ENCODE measurements around the gene ZNF14.

GRCh38 chr19:19738564-19738963, 5.7 kb upstream of the ZNF14 start:
- TF ChIP-seq CTCF (conservative IDR thresholded peaks at IDR 0.05 in 1 of 2, IDR thresholded peaks at IDR 0.05 in 1 of 2; ENCODE audit: extremely low read depth in 1 of 2, insufficient read depth in 1 of 2, low read depth in 1 of 2, low read length in 2 of 2) (no peak), EZH2 (IDR thresholded peaks at IDR 0.05; ENCODE audit: borderline replicate concordance, low read length) (no peak)

Measured in mammary epithelial cell (primary cell).